GM12878 (cell line): ENCODE results near the gene PHEX.

ENCODE experiments used
- CREM ChIP-seq: IDR thresholded peaks from 2 replicates; pipeline ENCODE4 v1.6.1; 2014; ENCODE audit warnings: antibody characterized with exemption, low read depth
- EZH2 ChIP-seq: IDR thresholded peaks from 2 replicates; pipeline ENCODE4 v1.6.1; 2012; ENCODE audit warnings: low read depth, mild to moderate bottlenecking, control low read depth, inconsistent platforms, low read length, borderline replicate concordance; ENCODE audit not compliant: control insufficient read depth
- MTA3 ChIP-seq: IDR thresholded peaks from 2 replicates; pipeline ENCODE4 v1.6.1; 2012; ENCODE audit warnings: low read length, inconsistent platforms, borderline replicate concordance
- SMC3 ChIP-seq: IDR thresholded peaks from 2 replicates; pipeline ENCODE4 v1.6.1; 2011; ENCODE audit warnings: low read length, improper control_type of control experiment, borderline replicate concordance
- SUPT20H ChIP-seq: IDR thresholded peaks from 2 replicates; pipeline ENCODE4 v1.6.1; 2011; ENCODE audit warnings: low read depth, mild to moderate bottlenecking, low read length, moderate library complexity, borderline replicate concordance; ENCODE audit not compliant: control insufficient read depth
- ZBTB33 ChIP-seq: fragments of 450-650 bp; IDR thresholded peaks from 2 replicates; pipeline ENCODE4 v1.6.1; 2017; ENCODE audit warnings: mild to moderate bottlenecking

- TF ChIP-seq ZBTB33 (no peak), EZH2 (no peak), SMC3 (no peak), MTA3 (no peak), SUPT20H (no peak), CREM (no peak)
Observed at GRCh38 chrX:22086003-22086402, 53.9 kb downstream of the PHEX start.
